Glomerular endothelial cell (primary cell): Measurements from ENCODE around the gene BATF. TPM values are rescaled to one million over a fixed set of nuclear protein-coding genes. Genes with fewer than 3 reads are reported as not detected.

ENCODE experiments used
- DNase-seq: peaks from one replicate; pipeline ENCODE4 v3.0.0-alpha.2; 2011; ENCODE audit warnings: low read depth, low spot score; ENCODE audit errors: extremely low read depth
- total RNA-seq: library from RNA; depleted of rRNA; stranded (reverse); fragments of >200 nt; gene quantifications from 2 replicates; pipeline ENCODE4 v1.2.3, GENCODE V29; 2015

BATF gene
- total RNA-seq, 1 donor from 2014 or later, result not detected

- DNase-seq, result no peak
Observed at GRCh38 chr14:75559451-75560222, 37.4 kb downstream of the BATF start.

GRCh38 chr14:75561013-75561432, 38.8 kb downstream of the BATF start:
- DNase-seq, result no peak

- no peak for DNase-seq
Observed at GRCh38 chr14:75562089-75562488, 39.8 kb downstream of the BATF start.

GRCh38 chr14:75562489-75562888, 40.2 kb downstream of the BATF start:
- DNase-seq, result no peak

- no peak for DNase-seq
Observed at GRCh38 chr14:75563931-75564330, 41.7 kb downstream of the BATF start.

- no peak for DNase-seq
Observed at GRCh38 chr14:75565056-75565455, 42.8 kb downstream of the BATF start.

- no peak for DNase-seq
Observed at GRCh38 chr14:75566321-75566720, 44.1 kb downstream of the BATF start.

GRCh38 chr14:75566752-75567151, 44.5 kb downstream of the BATF start:
- no peak for DNase-seq

- no peak for DNase-seq
Observed at GRCh38 chr14:75568140-75568539, 45.9 kb downstream of the BATF start.

- DNase-seq, result no peak
Observed at GRCh38 chr14:75568791-75569190, 46.5 kb downstream of the BATF start.

GRCh38 chr14:75570797-75571196, 48.5 kb downstream of the BATF start:
- DNase-seq, result no peak

- no peak for DNase-seq
Observed at GRCh38 chr14:75572104-75572503, 49.8 kb downstream of the BATF start.

GRCh38 chr14:75577090-75577489, 54.8 kb downstream of the BATF start:
- no peak for DNase-seq

GRCh38 chr14:75577729-75578101, 55.4 kb downstream of the BATF start:
- DNase-seq, result peak; percentile 69

GRCh38 chr14:75578102-75578785, 56.0 kb downstream of the BATF start, which contains the start of gene FLVCR2:
Gene FLVCR2, plus strand, starts transcription at chr14:75578620. Its CDS starts 353 bp downstream, at chr14:75578973.
- no peak for DNase-seq

- DNase-seq, result no peak
Observed at GRCh38 chr14:75578786-75579337, 56.6 kb downstream of the BATF start.

- no peak for DNase-seq
Observed at GRCh38 chr14:75579338-75579864, 57.1 kb downstream of the BATF start.

- no peak for DNase-seq
Observed at GRCh38 chr14:75579882-75580281, 57.6 kb downstream of the BATF start.

GRCh38 chr14:75587388-75587787, 65.1 kb downstream of the BATF start:
- DNase-seq, result no peak

- DNase-seq, result no peak
Observed at GRCh38 chr14:75589931-75590330, 67.7 kb downstream of the BATF start.

GRCh38 chr14:75591331-75591946, 69.2 kb downstream of the BATF start:
- no peak for DNase-seq
